ENCODE results near the gene TM4SF18. TPM values are rescaled to one million over a fixed set of nuclear protein-coding genes. Genes with fewer than 3 reads are reported as not detected.
A peak's percentile ranks its signal among the peaks of the same experiment; 100 is the strongest.

The TM4SF18 gene, protein sequence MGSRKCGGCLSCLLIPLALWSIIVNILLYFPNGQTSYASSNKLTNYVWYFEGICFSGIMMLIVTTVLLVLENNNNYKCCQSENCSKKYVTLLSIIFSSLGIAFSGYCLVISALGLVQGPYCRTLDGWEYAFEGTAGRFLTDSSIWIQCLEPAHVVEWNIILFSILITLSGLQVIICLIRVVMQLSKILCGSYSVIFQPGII
- not detected for polyA plus RNA-seq (2013, experiment 1 of 2)
- not detected for polyA plus RNA-seq (2013, experiment 2 of 2)

DNA sequence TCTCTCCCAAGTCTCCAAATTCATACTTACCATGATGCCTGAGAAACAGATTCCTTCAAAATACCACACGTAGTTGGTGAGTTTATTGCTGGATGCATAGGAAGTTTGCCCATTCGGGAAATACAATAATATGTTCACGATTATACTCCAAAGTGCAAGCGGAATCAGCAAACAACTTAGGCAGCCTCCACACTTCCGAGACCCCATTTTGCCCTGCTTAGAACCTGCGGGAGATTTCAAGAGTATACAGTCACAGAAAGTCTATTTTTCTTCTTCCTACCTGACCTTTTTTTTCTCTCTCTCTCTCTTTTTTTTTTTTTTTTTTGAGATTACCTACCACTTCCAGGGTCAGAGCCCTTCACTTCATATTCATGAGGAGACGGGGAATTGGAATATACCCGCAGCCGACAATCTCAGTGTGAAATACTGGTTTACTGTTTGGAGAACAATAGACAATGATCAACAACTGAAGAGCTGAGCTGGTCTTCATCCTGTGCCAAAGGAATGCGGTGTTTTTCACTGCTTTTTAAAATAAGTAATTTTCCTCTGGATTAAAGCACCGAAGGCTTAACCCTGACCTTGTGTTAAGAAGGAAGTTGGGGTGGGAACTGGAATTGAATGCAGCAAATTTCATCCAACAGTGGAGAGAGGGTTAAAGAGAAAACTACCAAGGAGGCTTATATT, at the start of gene TM4SF18:
Gene TM4SF18, minus strand, starts transcription at position 461 of the 684 bp plus-strand sequence. Its CDS starts 254 bp downstream, at position 207.
- no peaks in the 10 kb centered on the region for H3K27me3 ChIP-seq (ENCODE audit: control insufficient read depth in 3 of 3, insufficient read depth in 3 of 3, low read depth in 1 of 3, low read length in 3 of 3)
- H2BK15ac ChIP-seq (ENCODE audit: low read length): no peak within 1 kb of the TSS
- no peaks in the 10 kb centered on the region for H3K36me3 ChIP-seq (replicated peaks in 1 of 2; ENCODE audit: control insufficient read depth in 2 of 2, insufficient read depth in 2 of 2, low read length in 2 of 2)
- no peak within 1 kb of the TSS for H2BK5ac ChIP-seq (ENCODE audit: low read length)
- no peak within 1 kb of the TSS for H2BK12ac ChIP-seq (ENCODE audit: low read length)
- H4K91ac ChIP-seq (ENCODE audit: low read depth, low read length, poor library complexity): no peak within 1 kb of the TSS
- peak within 1 kb of the TSS in 1 of 2 donors; percentile 18 for H3K4me3 ChIP-seq (ENCODE audit: low read length in 2 of 2)
- no peak within 1 kb of the TSS for H2BK120ac ChIP-seq (ENCODE audit: low read depth, low read length)
- no peaks in the 10 kb centered on the region for H3K79me1 ChIP-seq (ENCODE audit: low read depth, low read length)
- WGBS, 2 donors (ENCODE audit: extremely low coverage in 2 of 2, insufficient read length in 2 of 2, insufficient replicate concordance in 1 of 2): no CpG with 5 or more reads among the region's 11 CpGs
- no peak within 1 kb of the TSS for H3K18ac ChIP-seq (ENCODE audit: low read length)
- no peak within 1 kb of the TSS for H3K27ac ChIP-seq (replicated peaks; ENCODE audit: low read length)
- no peak for DNase-seq (ENCODE audit: low spot score)
- no peak within 1 kb of the TSS for H2AK5ac ChIP-seq (ENCODE audit: low read depth, low read length)
- no peak within 1 kb of the TSS for H3K14ac ChIP-seq (ENCODE audit: low read length)
- no peak within 1 kb of the TSS for H3K4ac ChIP-seq (ENCODE audit: low read length)
- H3K4me1 ChIP-seq (ENCODE audit: control insufficient read depth in 2 of 2, insufficient read depth in 1 of 2, low read depth in 1 of 2, low read length in 2 of 2): peaks cover 3 to 5% of the 10 kb centered on the region in 2 donors
- H3K9ac ChIP-seq (ENCODE audit: low read depth, low read length, poor library complexity): no peak within 1 kb of the TSS
- no peak within 1 kb of the TSS for H3K4me2 ChIP-seq (ENCODE audit: insufficient read depth, low read length, poor library complexity, severe bottlenecking)
- H4K8ac ChIP-seq (ENCODE audit: low read depth, low read length): no peak within 1 kb of the TSS
- no peak within 1 kb of the TSS for H3K23ac ChIP-seq (ENCODE audit: low read depth, low read length, poor library complexity)
- peak within 1 kb of the TSS; percentile 69 for H2AFZ ChIP-seq (ENCODE audit: low read length)
- no peaks in the 10 kb centered on the region for H3K9me3 ChIP-seq (replicated peaks in 1 of 2; ENCODE audit: control insufficient read depth in 2 of 2, insufficient read depth in 1 of 2, low read depth in 1 of 2, low read length in 2 of 2)

DNA sequence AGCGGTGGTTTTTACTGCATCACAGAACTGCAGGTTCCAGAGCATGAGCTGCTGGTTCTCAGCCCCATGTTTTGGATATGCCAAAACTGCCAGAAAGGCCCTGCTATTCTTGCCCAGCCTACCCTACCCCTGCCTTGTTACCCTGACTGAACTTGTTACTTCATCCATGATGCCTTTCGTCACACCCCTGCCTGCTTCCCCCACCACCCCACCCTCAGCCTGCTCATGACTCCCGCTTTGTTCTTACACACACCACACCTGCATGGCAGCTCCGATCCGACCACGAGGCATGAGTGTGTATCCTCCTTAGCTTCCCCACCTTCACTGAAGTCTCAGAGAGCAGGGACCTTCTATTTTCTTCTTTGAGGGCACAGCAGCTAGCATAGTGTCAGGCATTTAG, 49.1 kb upstream of the TM4SF18 start:
- Histone ChIP-seq H3K9ac (ENCODE audit: low read depth, low read length, poor library complexity) (peak overlapping the region; percentile 10), H3K4me3 (ENCODE audit: low read length in 2 of 2) (no peak overlapping the region), H4K8ac (ENCODE audit: low read depth, low read length) (no peak overlapping the region), H3K4me2 (ENCODE audit: insufficient read depth, low read length, poor library complexity, severe bottlenecking) (no peak overlapping the region), H3K14ac (ENCODE audit: low read length) (no peak overlapping the region), H3K23ac (ENCODE audit: low read depth, low read length, poor library complexity) (peak overlapping the region; percentile 83), H3K4ac (ENCODE audit: low read length) (no peak overlapping the region), H2BK12ac (ENCODE audit: low read length) (no peak overlapping the region), H4K91ac (ENCODE audit: low read depth, low read length, poor library complexity) (no peak overlapping the region), H3K36me3 (replicated peaks in 1 of 2; ENCODE audit: control insufficient read depth in 2 of 2, insufficient read depth in 2 of 2, low read length in 2 of 2) (no peaks in the 10 kb centered on the region), H3K18ac (ENCODE audit: low read length) (no peak overlapping the region), H2AFZ (ENCODE audit: low read length) (no peak overlapping the region), H2BK15ac (ENCODE audit: low read length) (no peak overlapping the region), H3K79me1 (ENCODE audit: low read depth, low read length) (no peaks in the 10 kb centered on the region), H2AK5ac (ENCODE audit: low read depth, low read length) (no peak overlapping the region), H3K27me3 (ENCODE audit: control insufficient read depth in 3 of 3, insufficient read depth in 3 of 3, low read depth in 1 of 3, low read length in 3 of 3) (no peaks in the 10 kb centered on the region), H3K9me3 (replicated peaks in 1 of 2; ENCODE audit: control insufficient read depth in 2 of 2, insufficient read depth in 1 of 2, low read depth in 1 of 2, low read length in 2 of 2) (no peaks in the 10 kb centered on the region), H2BK5ac (ENCODE audit: low read length) (peak overlapping the region; percentile 56), H2BK120ac (ENCODE audit: low read depth, low read length) (no peak overlapping the region), H3K27ac (replicated peaks; ENCODE audit: low read length) (no peak overlapping the region), H3K4me1 (ENCODE audit: control insufficient read depth in 2 of 2, insufficient read depth in 1 of 2, low read depth in 1 of 2, low read length in 2 of 2) (peaks cover 0 to 11% of the 10 kb centered on the region in 2 donors)
- no CpG with 5 or more reads among the region's 6 CpGs for WGBS, 2 donors (ENCODE audit: extremely low coverage in 2 of 2, insufficient read length in 2 of 2, insufficient replicate concordance in 1 of 2)
- no peak for DNase-seq (ENCODE audit: low spot score)

DNA sequence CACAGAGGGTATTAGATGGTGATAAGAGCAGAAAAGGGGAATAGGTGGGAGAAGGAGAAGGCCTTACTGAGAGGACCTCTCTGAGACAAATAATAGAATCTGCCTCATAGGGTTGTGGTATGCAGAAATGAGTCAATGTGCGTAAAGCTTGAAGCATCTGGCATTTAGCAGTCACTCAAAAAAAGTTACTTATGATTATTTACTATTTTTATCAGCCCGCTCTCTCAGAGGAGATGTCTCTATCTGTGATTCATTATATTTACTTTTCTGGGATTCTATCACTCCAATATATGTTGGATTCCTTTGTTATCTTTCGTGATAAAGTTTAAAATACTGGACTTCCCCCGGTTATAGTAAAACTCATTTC, 48.6 kb upstream of the TM4SF18 start:
- Histone ChIP-seq H3K4me2 (ENCODE audit: insufficient read depth, low read length, poor library complexity, severe bottlenecking) (no peak overlapping the region), H3K18ac (ENCODE audit: low read length) (no peak overlapping the region), H3K14ac (ENCODE audit: low read length) (no peak overlapping the region), H2BK5ac (ENCODE audit: low read length) (no peak overlapping the region), H3K23ac (ENCODE audit: low read depth, low read length, poor library complexity) (no peak overlapping the region), H3K9me3 (replicated peaks in 1 of 2; ENCODE audit: control insufficient read depth in 2 of 2, insufficient read depth in 1 of 2, low read depth in 1 of 2, low read length in 2 of 2) (no peaks in the 10 kb centered on the region), H3K4me3 (ENCODE audit: low read length in 2 of 2) (no peak overlapping the region), H3K27ac (replicated peaks; ENCODE audit: low read length) (no peak overlapping the region), H3K27me3 (ENCODE audit: control insufficient read depth in 3 of 3, insufficient read depth in 3 of 3, low read depth in 1 of 3, low read length in 3 of 3) (no peaks in the 10 kb centered on the region), H2BK120ac (ENCODE audit: low read depth, low read length) (no peak overlapping the region), H2BK15ac (ENCODE audit: low read length) (no peak overlapping the region), H4K91ac (ENCODE audit: low read depth, low read length, poor library complexity) (no peak overlapping the region), H3K36me3 (replicated peaks in 1 of 2; ENCODE audit: control insufficient read depth in 2 of 2, insufficient read depth in 2 of 2, low read length in 2 of 2) (no peaks in the 10 kb centered on the region), H3K4me1 (ENCODE audit: control insufficient read depth in 2 of 2, insufficient read depth in 1 of 2, low read depth in 1 of 2, low read length in 2 of 2) (peaks cover 0 to 11% of the 10 kb centered on the region in 2 donors), H2BK12ac (ENCODE audit: low read length) (no peak overlapping the region), H2AFZ (ENCODE audit: low read length) (no peak overlapping the region), H3K79me1 (ENCODE audit: low read depth, low read length) (no peaks in the 10 kb centered on the region), H2AK5ac (ENCODE audit: low read depth, low read length) (no peak overlapping the region), H4K8ac (ENCODE audit: low read depth, low read length) (no peak overlapping the region), H3K9ac (ENCODE audit: low read depth, low read length, poor library complexity) (no peak overlapping the region), H3K4ac (ENCODE audit: low read length) (no peak overlapping the region)
- WGBS, 2 donors (ENCODE audit: extremely low coverage in 2 of 2, insufficient read length in 2 of 2, insufficient replicate concordance in 1 of 2): no CpG with 5 or more reads among the region's 4 CpGs
- DNase-seq (ENCODE audit: low spot score): no peak
